ENCODE data around the gene DAZ2.
"Not testable (repeated sequence)": the region's sequence is repeated elsewhere in the genome, so short reads cannot be mapped to it uniquely, and the experiment has no call there.

DAZ2 gene

GRCh38 chrY:23219233-23219632, at the start of gene DAZ2:
Gene DAZ2 (plus strand): TSS chrY:23219533. CDS start chrY:23219741, 208 bp downstream.
- DNase-seq (ENCODE audit: low read depth) = not testable (repeated sequence)

- not testable (repeated sequence) for DNase-seq (ENCODE audit: low read depth)
Measured at GRCh38 chrY:23198908-23199307, 20.4 kb upstream of the DAZ2 start, which contains the start of gene DAZ1. Gene DAZ1 (minus strand): TSS chrY:23199008. CDS start chrY:23198800, 208 bp downstream.

- not testable (repeated sequence) for DNase-seq (ENCODE audit: low read depth)
Measured at GRCh38 chrY:23207455-23207854, 11.9 kb upstream of the DAZ2 start.

GRCh38 chrY:23209802-23210495, 9.4 kb upstream of the DAZ2 start:
- DNase-seq (ENCODE audit: low read depth) = not testable (repeated sequence)

- DNase-seq (ENCODE audit: low read depth) = not testable (repeated sequence)
Measured at GRCh38 chrY:23210681-23211080, 8.7 kb upstream of the DAZ2 start.

All from stimulated activated CD8-positive, alpha-beta memory T cell treated with anti-CD3 and anti-CD28 coated beads, Interleukin-15, amount 100 ng/mL, for 24 hours (primary cell).